Stimulated activated CD4-positive, alpha-beta T cell treated with anti-CD3 and anti-CD28 coated beads, TNF-alpha, amount 100 ng/mL, for 24 hours (primary cell): ENCODE results near the gene TMCO6.
"Not testable (repeated sequence)": the region's sequence is repeated elsewhere in the genome, so short reads cannot be mapped to it uniquely, and the experiment has no call there.

ENCODE experiments used
- DNase-seq, 3 experiments: peaks; one replicate each; pipeline ENCODE4 v3.0.0-alpha.2; 2020; ENCODE audit warnings: low read depth in 3 of 3

TMCO6 gene

GRCh38 chr5:140630292-140631035 lies 8.8 kb upstream of the TMCO6 start:
- no peak for DNase-seq

DNA sequence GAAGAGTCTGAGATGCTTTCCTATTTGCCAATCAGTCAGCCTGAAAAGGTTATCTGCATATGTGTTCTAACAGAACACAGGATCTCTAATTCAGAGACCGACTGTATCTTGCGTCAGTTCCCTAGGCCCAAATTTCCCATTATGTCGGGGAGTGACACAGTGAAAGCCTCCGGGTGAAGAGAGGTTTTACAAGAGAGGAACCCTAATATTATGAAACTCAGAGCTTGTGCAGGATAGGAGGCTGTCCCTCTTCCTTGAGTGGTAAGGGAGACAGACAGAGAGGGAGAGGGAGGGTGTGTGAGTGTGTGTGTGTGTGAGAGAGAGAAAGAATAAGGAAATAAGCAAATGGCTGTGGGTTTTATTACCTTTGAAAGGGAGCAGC lies 8.2 kb upstream of the TMCO6 start:
- DNase-seq = no peak

DNA sequence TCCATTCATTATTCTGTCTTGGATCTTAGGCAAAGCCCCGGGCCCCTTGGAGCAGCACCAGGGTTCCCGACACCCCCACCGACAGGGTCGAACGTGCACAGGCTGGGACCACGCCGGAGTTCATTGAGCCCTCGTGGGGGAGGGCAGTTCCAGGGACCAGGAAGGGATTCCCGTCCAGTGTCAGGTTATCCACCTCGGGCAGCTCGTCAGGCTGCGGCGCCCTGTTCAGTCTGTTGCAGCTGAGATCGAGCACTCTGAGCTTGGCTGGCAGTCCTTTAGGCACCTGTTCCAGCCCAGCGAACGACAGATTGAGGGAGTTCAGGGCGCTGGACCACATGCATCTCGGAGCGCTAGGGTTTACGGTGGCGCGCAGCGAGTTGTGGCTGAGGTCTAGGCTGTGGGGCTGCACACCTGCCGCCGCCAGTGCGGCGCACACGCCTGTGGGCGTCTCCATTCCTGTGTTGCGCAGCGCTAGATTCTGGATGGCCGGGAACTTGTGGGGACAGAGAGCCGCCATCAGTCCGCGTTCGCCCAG lies 7.4 kb upstream of the TMCO6 start:
- peak in 1 of 3 experiments; percentile 28 for DNase-seq

- DNase-seq = peak in 1 of 3 experiments; percentile 53
Measured at GRCh38 chr5:140632366-140633020, 6.8 kb upstream of the TMCO6 start.

- DNase-seq = no peak
Measured at GRCh38 chr5:140633021-140633471, 6.2 kb upstream of the TMCO6 start, which contains the start of gene CD14. Gene CD14 (minus strand): TSS chr5:140633175. CDS start chr5:140633071, 104 bp downstream.

- no peak for DNase-seq
Measured at GRCh38 chr5:140633501-140633900, 5.8 kb upstream of the TMCO6 start.

- no peak for DNase-seq
Measured at GRCh38 chr5:140634103-140634502, 5.1 kb upstream of the TMCO6 start.

- no peak for DNase-seq
Measured at GRCh38 chr5:140635291-140636257, 3.7 kb upstream of the TMCO6 start.

GRCh38 chr5:140637371-140638100 lies 1.7 kb upstream of the TMCO6 start:
- no peak for DNase-seq

- DNase-seq = not testable (repeated sequence)
Measured at GRCh38 chr5:140638898-140639147, 428 bp upstream of the TMCO6 start.

GRCh38 chr5:140641716-140642115 lies 2.5 kb downstream of the TMCO6 start:
- no peak for DNase-seq

DNA sequence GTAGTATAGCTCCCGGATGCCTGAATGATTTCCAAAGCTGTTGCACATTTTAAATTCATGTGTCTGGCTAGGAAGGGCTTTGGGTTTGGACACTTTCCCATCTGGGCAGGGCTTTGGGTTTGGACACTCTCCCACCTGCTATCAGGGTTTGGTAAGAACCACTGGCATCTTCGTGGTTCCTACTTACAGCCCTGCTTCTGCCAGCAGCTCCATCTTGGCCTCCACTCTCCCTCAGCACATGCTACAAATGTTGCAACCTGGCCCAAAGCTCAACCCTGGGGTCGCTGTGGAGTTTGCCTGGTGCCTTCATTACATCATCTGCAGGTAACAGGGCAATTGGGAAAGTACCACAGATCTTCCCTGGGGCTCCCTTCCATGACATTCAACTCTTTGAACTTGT lies 3.5 kb downstream of the TMCO6 start:
- DNase-seq = no peak

GRCh38 chr5:140647042-140647419 lies 7.8 kb downstream of the TMCO6 start:
- no peak for DNase-seq

DNA sequence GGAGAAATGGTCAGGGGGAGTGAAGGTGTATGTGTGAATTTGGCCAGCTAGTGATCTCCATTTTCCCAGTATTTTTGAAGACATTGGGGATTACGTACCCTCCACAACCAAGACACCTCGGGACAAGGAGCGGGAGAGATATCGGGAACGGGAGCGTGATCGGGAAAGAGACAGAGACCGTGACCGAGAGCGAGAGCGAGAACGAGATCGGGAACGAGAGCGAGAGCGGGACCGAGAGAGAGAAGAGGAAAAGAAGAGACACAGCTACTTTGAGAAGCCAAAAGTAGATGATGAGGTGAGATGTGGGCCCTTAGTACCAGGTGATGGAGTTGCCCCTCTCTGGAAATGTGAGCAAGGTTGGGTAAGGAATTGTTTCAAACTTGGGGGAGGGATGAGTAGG lies 19.6 kb downstream of the TMCO6 start:
- no peak for DNase-seq

DNA sequence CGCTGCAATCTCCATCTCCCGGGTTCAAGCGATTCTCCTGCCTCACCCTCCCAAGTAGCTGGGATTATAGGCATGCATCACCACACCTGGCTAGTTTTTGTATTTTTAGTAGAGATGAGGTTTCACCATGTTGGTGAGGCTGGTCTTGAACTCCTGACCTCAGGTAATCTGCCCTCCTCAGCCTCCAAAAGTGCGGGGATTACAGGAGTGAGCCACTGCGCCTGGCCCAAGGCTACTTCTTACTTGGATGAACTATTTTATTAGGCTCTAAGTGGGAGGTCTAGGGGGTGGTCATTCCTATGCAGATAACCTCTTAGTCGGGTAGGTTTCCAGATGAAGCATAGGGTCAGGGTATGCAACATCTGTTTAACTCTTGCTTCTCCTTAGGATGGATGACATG lies 21.1 kb downstream of the TMCO6 start:
- not testable (repeated sequence) for DNase-seq

GRCh38 chr5:140664030-140664358 lies 24.7 kb downstream of the TMCO6 start:
- no peak for DNase-seq

DNA sequence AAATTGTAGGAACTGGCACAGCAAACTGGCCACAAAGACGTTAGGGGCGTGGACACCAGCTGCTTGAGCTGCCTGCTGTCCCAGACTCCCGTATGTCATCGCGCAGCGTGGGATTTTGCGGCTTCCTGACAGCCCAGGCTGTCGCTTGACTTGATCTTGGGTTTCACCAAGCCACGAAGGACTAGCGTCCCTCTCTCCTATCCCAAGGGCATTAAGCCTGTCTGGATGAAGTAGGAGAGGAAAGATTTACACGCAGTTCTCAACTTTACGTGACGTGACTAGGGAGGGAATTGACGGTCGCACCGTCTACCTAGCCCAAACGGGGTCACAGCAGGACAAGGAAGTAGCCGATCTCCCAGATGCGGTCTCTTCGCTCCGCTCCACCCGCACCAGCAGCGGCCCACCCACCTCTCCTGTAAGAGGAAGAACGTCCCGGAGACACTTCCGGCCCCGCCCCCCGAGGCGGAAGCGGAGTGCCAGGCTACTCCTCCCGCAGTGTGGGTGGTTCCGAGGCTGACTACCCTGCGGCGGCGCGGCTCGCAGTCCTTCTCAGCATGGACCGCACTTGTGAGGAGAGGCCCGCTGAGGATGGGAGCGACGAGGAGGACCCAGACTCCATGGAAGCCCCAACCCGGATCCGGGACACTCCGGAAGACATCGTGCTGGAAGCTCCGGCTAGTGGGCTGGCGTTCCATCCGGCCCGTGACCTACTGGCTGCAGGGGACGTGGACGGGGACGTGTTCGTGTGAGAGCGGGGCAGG lies 25.3 kb downstream of the TMCO6 start, which contains the start of gene WDR55:
Gene WDR55 (plus strand): TSS at position 546 of the 761 bp plus-strand sequence. CDS start 9 bp downstream, at position 555.
- peak; percentile 90 to 97 (median 90) for DNase-seq

DNA sequence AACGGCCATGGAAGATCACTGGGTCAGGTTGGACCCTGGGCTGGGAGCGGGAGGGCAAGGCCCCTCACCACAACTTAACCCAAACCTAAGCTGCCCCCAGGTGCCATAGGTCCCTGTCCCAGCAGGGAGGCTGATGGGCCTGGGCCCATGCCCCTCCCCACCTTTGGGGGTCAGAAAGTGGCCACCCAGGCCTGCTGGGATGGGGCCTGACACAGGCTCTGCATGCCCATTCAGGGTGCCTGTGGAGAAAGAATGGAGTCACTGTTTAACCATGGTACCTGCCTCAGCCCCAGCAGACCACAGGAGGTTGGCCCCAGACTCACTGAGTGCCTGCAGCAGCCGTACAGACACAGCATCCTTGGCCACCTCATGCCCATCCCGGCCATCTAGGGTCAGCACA lies 31.8 kb downstream of the TMCO6 start:
- DNase-seq = not testable (repeated sequence)

- no peak for DNase-seq
Measured at GRCh38 chr5:140671472-140672125, 32.3 kb downstream of the TMCO6 start.
